Measurements from ENCODE around the gene WDR48.

Gene WDR48

DNA sequence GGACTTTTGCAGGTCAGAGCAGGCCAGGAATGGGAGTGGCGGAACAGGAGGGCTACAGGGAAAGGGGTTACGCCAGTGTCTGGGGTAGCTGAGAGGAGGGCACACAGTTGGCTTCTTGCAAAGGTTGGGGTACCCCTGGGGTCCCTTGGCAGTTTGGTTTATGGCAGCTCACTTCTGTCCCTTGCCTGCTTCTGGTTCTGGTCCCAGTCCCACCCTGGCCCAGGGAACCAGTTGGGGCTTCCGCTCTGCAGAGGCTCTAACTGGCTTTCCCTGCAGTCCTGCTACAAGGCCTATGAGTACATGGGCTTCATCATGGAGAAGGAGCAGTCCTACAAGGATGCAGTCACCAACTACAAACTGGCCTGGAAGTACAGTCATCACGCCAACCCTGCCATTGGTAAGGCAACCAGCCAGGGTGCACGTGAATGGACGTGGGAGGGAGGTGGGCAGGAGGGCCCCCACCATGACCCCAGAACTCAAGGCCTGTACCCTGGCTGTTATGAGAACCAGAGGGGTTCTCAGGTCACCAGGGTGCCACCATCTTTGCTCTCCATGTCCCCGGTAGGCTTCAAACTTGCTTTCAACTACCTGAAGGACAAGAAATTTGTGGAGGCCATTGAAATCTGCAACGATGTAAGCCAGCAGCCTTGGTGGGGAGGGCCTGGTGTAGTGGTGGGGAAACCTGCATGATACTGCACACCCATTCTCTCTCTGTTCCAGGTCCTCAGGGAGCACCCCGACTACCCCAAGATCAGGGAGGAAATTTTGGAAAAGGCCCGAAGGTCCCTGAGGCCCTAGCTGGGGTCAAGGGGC, 86.4 kb downstream of the WDR48 start:
- Histone ChIP-seq H3K36me3 (ENCODE audit: insufficient read depth, low read length) (peaks cover 26% of the 10 kb centered on the region; the same call in 1 of the 2 replicates), H4K20me1 (ENCODE audit: insufficient read depth, low read length) (no peaks in the 10 kb centered on the region), H3K4me1 (ENCODE audit: insufficient read depth, low read length, severe bottlenecking) (peaks cover 18% of the 10 kb centered on the region), H3K79me2 (ENCODE audit: insufficient read depth, low read length) (no peaks in the 10 kb centered on the region), H3K9me3 (ENCODE audit: low read length) (no peaks in the 10 kb centered on the region), H3K4me2 (ENCODE audit: low read length) (no peak overlapping the region), H3K9ac (ENCODE audit: low read length) (no peak overlapping the region), H2AFZ (ENCODE audit: low read length) (no peak overlapping the region), H3K9me2 (ENCODE audit: low read depth, low read length) (no peaks in the 10 kb centered on the region), H3K4me3 (ENCODE audit: low read depth, low read length, poor library complexity, severe bottlenecking) (no peak overlapping the region), H3K27ac (ENCODE audit: low read depth, low read length, poor library complexity, severe bottlenecking) (no peak overlapping the region), H3F3A (ENCODE audit: insufficient read depth, low read length) (no peaks in the 10 kb centered on the region), H3K27me3 (ENCODE audit: insufficient read depth, low read length) (no peaks in the 10 kb centered on the region)
- no peak for TF ChIP-seq EZH2 (IDR thresholded peaks at IDR 0.05; ENCODE audit: borderline replicate concordance, low read length)
- TF ChIP-seq, protein P1, sequence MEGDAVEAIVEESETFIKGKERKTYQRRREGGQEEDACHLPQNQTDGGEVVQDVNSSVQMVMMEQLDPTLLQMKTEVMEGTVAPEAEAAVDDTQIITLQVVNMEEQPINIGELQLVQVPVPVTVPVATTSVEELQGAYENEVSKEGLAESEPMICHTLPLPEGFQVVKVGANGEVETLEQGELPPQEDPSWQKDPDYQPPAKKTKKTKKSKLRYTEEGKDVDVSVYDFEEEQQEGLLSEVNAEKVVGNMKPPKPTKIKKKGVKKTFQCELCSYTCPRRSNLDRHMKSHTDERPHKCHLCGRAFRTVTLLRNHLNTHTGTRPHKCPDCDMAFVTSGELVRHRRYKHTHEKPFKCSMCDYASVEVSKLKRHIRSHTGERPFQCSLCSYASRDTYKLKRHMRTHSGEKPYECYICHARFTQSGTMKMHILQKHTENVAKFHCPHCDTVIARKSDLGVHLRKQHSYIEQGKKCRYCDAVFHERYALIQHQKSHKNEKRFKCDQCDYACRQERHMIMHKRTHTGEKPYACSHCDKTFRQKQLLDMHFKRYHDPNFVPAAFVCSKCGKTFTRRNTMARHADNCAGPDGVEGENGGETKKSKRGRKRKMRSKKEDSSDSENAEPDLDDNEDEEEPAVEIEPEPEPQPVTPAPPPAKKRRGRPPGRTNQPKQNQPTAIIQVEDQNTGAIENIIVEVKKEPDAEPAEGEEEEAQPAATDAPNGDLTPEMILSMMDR (IDR thresholded peaks at IDR 0.05; ENCODE audit: low read length): no peak

- Histone ChIP-seq H3K27ac (ENCODE audit: low read depth, low read length, poor library complexity, severe bottlenecking) (no peak overlapping the region), H3K79me2 (ENCODE audit: insufficient read depth, low read length) (no peaks in the 10 kb centered on the region), H4K20me1 (ENCODE audit: insufficient read depth, low read length) (no peaks in the 10 kb centered on the region), H3F3A (ENCODE audit: insufficient read depth, low read length) (no peaks in the 10 kb centered on the region), H3K9ac (ENCODE audit: low read length) (no peak overlapping the region), H3K4me2 (ENCODE audit: low read length) (no peak overlapping the region), H3K36me3 (ENCODE audit: insufficient read depth, low read length) (peaks cover 33% of the 10 kb centered on the region; the same call in 1 of the 2 replicates), H3K9me3 (ENCODE audit: low read length) (no peaks in the 10 kb centered on the region), H3K4me1 (ENCODE audit: insufficient read depth, low read length, severe bottlenecking) (peaks cover 18% of the 10 kb centered on the region), H3K9me2 (ENCODE audit: low read depth, low read length) (no peaks in the 10 kb centered on the region), H3K4me3 (ENCODE audit: low read depth, low read length, poor library complexity, severe bottlenecking) (no peak overlapping the region), H3K27me3 (ENCODE audit: insufficient read depth, low read length) (no peaks in the 10 kb centered on the region), H2AFZ (ENCODE audit: low read length) (no peak overlapping the region)
- TF ChIP-seq, protein P1 (IDR thresholded peaks at IDR 0.05; ENCODE audit: low read length): no peak
- no peak for TF ChIP-seq EZH2 (IDR thresholded peaks at IDR 0.05; ENCODE audit: borderline replicate concordance, low read length)
Measured at GRCh38 chr3:39138804-39139415, 87.1 kb downstream of the WDR48 start.

DNA sequence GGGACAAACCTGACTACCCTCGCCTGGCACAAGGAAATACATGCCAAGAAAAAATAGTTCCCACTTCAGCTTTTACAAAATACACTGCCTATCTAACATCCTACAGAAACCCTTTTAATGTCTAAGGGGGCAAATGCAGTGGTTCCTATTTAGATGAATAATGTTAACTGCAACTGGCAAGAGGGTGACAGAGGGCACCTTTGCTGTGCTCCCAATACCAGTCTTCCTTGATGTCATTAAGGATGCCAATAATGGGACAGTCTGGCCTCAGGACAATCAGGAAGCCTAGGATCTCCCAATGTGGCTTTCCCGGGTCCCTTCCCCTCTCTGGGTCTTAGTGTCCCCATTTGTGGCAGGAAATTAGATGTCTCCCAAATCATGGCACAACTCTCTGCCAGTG, 87.6 kb downstream of the WDR48 start:
- Histone ChIP-seq H3K9me2 (ENCODE audit: low read depth, low read length) (no peaks in the 10 kb centered on the region), H3K27me3 (ENCODE audit: insufficient read depth, low read length) (no peaks in the 10 kb centered on the region), H3K4me3 (ENCODE audit: low read depth, low read length, poor library complexity, severe bottlenecking) (no peak overlapping the region), H3F3A (ENCODE audit: insufficient read depth, low read length) (no peaks in the 10 kb centered on the region), H3K4me1 (ENCODE audit: insufficient read depth, low read length, severe bottlenecking) (peaks cover 18% of the 10 kb centered on the region), H2AFZ (ENCODE audit: low read length) (no peak overlapping the region), H3K4me2 (ENCODE audit: low read length) (no peak overlapping the region), H3K9me3 (ENCODE audit: low read length) (no peaks in the 10 kb centered on the region), H4K20me1 (ENCODE audit: insufficient read depth, low read length) (no peaks in the 10 kb centered on the region), H3K79me2 (ENCODE audit: insufficient read depth, low read length) (no peaks in the 10 kb centered on the region), H3K9ac (ENCODE audit: low read length) (no peak overlapping the region), H3K36me3 (ENCODE audit: insufficient read depth, low read length) (peaks cover 38% of the 10 kb centered on the region; the same call in 1 of the 2 replicates), H3K27ac (ENCODE audit: low read depth, low read length, poor library complexity, severe bottlenecking) (no peak overlapping the region)
- no peak for TF ChIP-seq EZH2 (IDR thresholded peaks at IDR 0.05; ENCODE audit: borderline replicate concordance, low read length)
- TF ChIP-seq, protein P1 (IDR thresholded peaks at IDR 0.05; ENCODE audit: low read length): no peak

All from OCI-LY1 (cell line).